RWPE2 (cell line): Measurements from ENCODE around the gene TINCR.

Experiments
- ATAC-seq: fragments of 200-7000 bp; cut with Tn5 transposase; 3 replicates; pipeline ENCODE4 v1.9.1; 2021; ENCODE audit warnings: low read depth
- DNase-seq: peaks from one replicate; pipeline ENCODE4 v3.0.0-alpha.2; 2020; ENCODE audit warnings: low spot score
- H3K27ac ChIP-seq: fragments of 450-650 bp; 2 replicates; pipeline ENCODE4 v1.5.1; 2017; ENCODE audit warnings: mild to moderate bottlenecking; ENCODE audit not compliant: poor library complexity, severe bottlenecking
- H3K27me3 ChIP-seq: fragments of 250-450 bp; sonication (Bioruptor Pico); 2 replicates; pipeline ENCODE4 v1.5.1; 2021; ENCODE audit warnings: mild to moderate bottlenecking, moderate library complexity; ENCODE audit not compliant: insufficient read depth, poor library complexity, severe bottlenecking
- H3K36me3 ChIP-seq: fragments of 250-450 bp; sonication (Bioruptor Pico); 2 replicates; pipeline ENCODE4 v1.5.1; 2020; ENCODE audit warnings: low read depth, mild to moderate bottlenecking, moderate library complexity
- H3K4me1 ChIP-seq: fragments of 250-450 bp; sonication (Bioruptor Pico); 2 replicates; pipeline ENCODE4 v1.5.1; 2021; ENCODE audit warnings: mild to moderate bottlenecking, moderate library complexity; ENCODE audit not compliant: insufficient read depth, poor library complexity, severe bottlenecking
- H3K4me3 ChIP-seq: fragments of 250-450 bp; sonication (Bioruptor Pico); 2 replicates; pipeline ENCODE4 v1.5.1; 2021; ENCODE audit warnings: mild to moderate bottlenecking, moderate library complexity; ENCODE audit not compliant: severe bottlenecking
- H3K9me3 ChIP-seq: fragments of 250-450 bp; sonication (Bioruptor Pico); 2 replicates; pipeline ENCODE4 v1.5.1; 2021; ENCODE audit warnings: mild to moderate bottlenecking, moderate library complexity; ENCODE audit not compliant: severe bottlenecking
- CTCF ChIP-seq: fragments of 450-650 bp; IDR thresholded peaks from one replicate; pipeline ENCODE4 v1.5.1; 2017; ENCODE audit warnings: mild to moderate bottlenecking, moderate library complexity; ENCODE audit not compliant: poor library complexity, severe bottlenecking

Gene TINCR

GRCh38 chr19:5590151-5590864 lies 22.6 kb upstream of the TINCR start:
- Histone ChIP-seq H3K4me3 (no peak overlapping the region), H3K27me3 (no peaks in the 10 kb centered on the region), H3K4me1 (no peaks in the 10 kb centered on the region), H3K27ac (no peak overlapping the region), H3K9me3 (no peaks in the 10 kb centered on the region), H3K36me3 (peaks cover 56% of the 10 kb centered on the region)
- no peak for ATAC-seq
- DNase-seq: no peak
- TF ChIP-seq CTCF: no peak

GRCh38 chr19:5588906-5589676 lies 21.3 kb upstream of the TINCR start:
- DNase-seq (no peak), ATAC-seq (no peak; the same call in 2 of the 3 replicates)
- no peak overlapping the region for H3K4me3 ChIP-seq
- TF ChIP-seq CTCF: no peak
- H3K4me1 ChIP-seq: no peaks in the 10 kb centered on the region
- no peak overlapping the region for H3K27ac ChIP-seq
- no peaks in the 10 kb centered on the region for H3K27me3 ChIP-seq
- peaks cover 44% of the 10 kb centered on the region for H3K36me3 ChIP-seq
- no peaks in the 10 kb centered on the region for H3K9me3 ChIP-seq

- TF ChIP-seq CTCF: no peak
- peaks cover 42% of the 10 kb centered on the region for H3K36me3 ChIP-seq
- no peaks in the 10 kb centered on the region for H3K4me1 ChIP-seq
- no peaks in the 10 kb centered on the region for H3K27me3 ChIP-seq
- no peak overlapping the region for H3K27ac ChIP-seq
- no peaks in the 10 kb centered on the region for H3K9me3 ChIP-seq
- H3K4me3 ChIP-seq: no peak overlapping the region
- no peak for DNase-seq
- no peak for ATAC-seq
These were observed 20.7 kb upstream of the TINCR start for GRCh38 chr19:5588441-5588840.

- H3K36me3 ChIP-seq: peaks cover 35% of the 10 kb centered on the region
- H3K27ac ChIP-seq: no peak overlapping the region
- no peak overlapping the region for H3K4me3 ChIP-seq
- H3K9me3 ChIP-seq: no peaks in the 10 kb centered on the region
- H3K4me1 ChIP-seq: no peaks in the 10 kb centered on the region
- DNase-seq (no peak), ATAC-seq (no peak)
- no peaks in the 10 kb centered on the region for H3K27me3 ChIP-seq
- TF ChIP-seq CTCF: no peak
These were observed 19.9 kb upstream of the TINCR start for GRCh38 chr19:5587661-5588060.

- peaks cover 29% of the 10 kb centered on the region for H3K36me3 ChIP-seq
- H3K27ac ChIP-seq: no peak overlapping the region
- ATAC-seq: no peak
- H3K4me3 ChIP-seq: no peak overlapping the region
- H3K9me3 ChIP-seq: no peaks in the 10 kb centered on the region
- no peak for DNase-seq
- H3K27me3 ChIP-seq: no peaks in the 10 kb centered on the region
- no peaks in the 10 kb centered on the region for H3K4me1 ChIP-seq
- TF ChIP-seq CTCF: no peak
These were observed 19.3 kb upstream of the TINCR start for GRCh38 chr19:5587071-5587455.
